GM18519 (cell line): ENCODE results near the gene ETV4.

Experiments used
- ATAC-seq: cut with Tn5 transposase; IDR thresholded peaks from one replicate; pipeline ENCODE4 v1.9.1; 2021; ENCODE audit warnings: mild to moderate bottlenecking, moderate library complexity; ENCODE audit not compliant: unreplicated experiment, low FRiP score

Gene ETV4

GRCh38 chr17:43573579-43574321 is 27.6 kb upstream of the ETV4 start:
- no peak for ATAC-seq

- no peak for ATAC-seq
These were observed 26.3 kb upstream of the ETV4 start for GRCh38 chr17:43572368-43572980.

DNA sequence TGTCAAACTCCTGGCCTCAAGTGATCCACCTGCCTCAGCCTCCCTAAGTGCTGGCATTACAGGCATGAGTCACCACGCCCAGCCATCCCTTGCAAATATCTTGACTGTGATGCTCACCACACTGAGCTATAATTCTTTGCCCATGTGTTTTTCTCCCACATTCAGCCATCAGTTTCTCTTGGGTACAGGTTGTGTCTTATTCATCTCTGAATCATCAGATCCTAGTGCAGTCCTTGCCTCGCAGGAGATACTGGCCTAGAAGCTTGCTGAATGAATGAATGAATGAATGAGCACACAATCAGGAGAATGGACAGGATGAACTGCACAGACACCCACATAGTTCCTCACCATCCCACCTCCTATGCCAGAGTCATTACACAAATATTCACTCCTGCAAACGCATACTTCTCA is 24.4 kb upstream of the ETV4 start:
- ATAC-seq, result no peak

DNA sequence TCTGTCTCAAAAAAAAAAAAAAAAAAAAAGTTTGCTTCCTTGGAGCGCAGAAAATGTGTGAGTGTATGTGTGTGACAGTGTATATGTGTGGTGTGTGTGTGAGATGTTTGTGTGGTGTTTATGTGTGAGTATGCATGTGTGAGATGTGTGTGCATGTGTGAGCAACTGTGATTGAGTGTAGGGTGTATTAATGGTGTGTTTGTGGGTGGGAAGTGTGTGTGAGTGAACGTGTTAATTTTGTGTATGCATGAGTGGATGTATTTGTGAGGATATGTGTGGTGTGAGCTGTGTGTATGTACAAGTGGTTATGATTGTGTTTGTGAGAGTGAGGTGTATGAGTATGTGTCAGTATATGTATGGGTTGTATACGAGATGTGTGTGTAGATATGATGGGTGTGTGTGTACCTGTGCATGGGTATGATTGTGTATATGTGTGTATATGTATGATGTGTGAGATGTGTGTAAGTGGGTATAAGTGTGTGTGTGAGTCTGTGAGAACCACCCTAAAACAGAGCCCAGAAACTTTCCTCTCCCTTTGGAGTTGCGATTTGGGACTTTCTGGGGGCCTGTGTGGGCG is 22.5 kb upstream of the ETV4 start:
- no peak for ATAC-seq

DNA sequence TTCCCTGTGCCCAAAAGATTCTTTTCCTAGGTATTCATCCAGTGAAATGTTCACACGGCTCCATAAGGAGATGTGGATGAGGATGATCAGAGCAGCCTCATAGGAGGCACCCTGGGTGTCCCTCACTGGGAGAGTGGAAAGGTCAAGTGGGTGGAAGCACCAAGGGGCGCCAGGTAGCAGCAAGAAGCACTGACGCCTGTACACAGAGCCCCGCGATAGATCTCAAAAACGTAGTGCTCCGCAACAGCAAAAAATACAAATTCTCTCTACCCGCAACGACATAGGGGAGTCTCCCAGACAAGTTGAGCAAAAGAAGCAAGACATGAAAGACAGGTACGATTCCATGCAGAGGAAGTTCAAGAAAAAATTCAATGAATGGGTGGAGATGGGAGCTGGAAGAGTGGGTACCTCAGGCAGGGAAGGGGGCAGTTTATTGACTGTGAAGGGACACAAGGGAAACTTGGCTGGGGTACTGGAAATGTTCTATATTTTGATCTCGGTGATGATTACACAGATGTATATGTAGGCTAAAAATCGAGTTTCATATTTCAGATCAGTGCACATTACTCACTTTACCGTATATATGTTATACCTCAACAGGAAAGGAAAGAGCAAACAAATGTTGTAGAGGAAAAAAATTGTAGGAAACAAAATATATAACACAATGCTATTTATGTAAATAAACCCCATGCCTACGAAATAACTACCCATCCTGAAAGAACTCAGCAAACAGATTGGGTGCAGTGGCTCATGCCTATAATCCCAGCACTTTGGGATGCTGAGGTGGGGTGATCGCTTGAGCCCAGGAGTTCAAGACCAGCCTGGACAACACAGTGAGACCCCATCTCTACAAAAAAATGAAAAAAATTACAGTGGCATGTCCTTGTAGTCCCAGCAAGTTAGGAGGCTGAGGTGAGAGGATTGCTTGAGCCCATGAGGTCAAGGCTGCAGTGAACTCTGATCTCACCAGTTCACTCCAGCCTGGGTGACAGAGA is 17.8 kb upstream of the ETV4 start:
- no peak for ATAC-seq

GRCh38 chr17:43562679-43563599 is 16.8 kb upstream of the ETV4 start:
- no peak for ATAC-seq

- no peak for ATAC-seq
These were observed 14.6 kb upstream of the ETV4 start for GRCh38 chr17:43560461-43561427.

DNA sequence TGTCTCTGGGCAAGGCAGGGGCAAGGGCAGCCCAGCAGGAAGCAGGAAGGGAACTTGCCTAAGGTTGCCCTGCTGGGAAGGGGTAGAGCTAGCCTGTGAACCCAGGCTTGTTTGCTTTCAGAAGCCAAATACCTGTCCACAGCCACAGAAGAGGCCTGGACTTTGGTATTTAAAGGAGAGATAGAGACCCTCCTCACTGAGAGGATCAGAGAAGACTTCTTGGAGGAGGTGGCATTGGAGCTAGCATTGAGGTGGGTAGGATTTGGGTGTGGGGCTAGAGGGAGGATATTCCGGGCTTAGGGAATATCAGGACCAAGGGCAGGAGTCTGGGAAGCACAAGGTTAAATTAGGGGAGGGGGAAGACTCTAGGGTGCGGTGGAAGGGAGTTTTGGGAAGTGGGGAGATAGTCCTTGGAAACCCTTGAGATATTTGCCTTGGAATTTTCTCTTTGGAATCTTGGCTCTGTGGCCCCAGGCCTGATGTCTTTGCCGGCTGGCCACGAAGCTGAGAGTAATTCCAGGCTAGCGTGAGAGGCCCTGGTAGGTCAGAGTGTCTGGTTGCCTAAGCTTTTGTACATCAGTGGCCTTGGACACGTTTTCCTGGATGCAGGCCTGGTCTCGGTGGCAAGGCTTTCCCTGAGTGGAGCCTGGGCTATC is 13.1 kb upstream of the ETV4 start:
- no peak for ATAC-seq

DNA sequence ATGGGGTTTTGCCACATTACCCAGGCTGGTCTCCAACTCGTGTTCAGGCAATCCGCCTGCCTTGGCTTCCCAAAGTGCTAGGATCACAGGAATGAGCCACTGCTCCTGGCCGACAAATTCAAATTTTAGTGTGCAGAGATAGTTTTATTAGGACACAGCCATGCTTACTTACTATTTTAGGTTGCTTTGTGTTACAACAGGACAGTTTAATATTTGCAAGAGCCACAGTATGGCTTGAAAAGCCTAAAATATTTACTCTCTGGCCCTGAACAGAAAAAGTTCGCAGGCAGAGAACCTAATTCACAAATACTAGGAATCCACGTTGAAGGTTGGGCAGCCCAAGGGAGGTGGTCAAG is 12.6 kb upstream of the ETV4 start:
- no peak for ATAC-seq

DNA sequence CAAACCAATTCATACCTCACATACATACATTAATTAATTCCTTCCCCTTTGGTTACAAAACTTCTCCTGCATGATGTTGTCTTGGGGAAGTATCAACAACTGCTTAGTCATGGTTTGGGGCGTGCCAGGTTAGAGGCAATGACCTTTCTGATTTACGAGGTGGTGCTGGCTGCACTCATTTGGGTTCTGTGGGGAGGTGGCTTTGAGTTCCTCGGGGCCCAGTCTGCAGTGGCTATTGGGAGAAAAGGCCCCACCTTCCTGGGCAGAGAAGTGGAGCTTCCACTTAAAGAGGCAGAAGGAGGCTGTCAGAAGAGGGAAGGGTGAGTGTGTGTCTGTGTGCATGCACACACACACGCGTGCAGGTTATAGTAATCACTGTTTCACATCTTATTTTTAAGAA is 10.2 kb upstream of the ETV4 start:
- ATAC-seq, result no peak

DNA sequence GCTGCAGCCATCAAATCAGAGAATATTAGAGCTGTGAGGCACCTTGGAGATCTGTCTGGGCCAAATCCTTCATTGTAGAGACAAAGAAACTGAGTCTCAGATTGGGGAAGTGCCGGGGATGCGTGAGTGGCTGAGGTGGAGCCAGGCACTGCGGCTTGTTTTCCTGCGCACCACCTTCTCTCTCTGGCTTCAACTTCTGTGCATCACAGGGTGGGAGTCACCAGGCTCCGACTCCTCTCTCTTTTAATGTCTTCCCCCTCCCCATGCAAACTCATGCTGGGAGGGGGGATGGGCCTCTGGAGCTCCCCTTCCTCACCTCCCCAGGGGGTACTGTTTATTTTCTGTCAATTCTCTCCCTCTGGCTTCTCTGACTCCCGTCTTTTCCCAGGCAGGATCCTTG is 8.7 kb upstream of the ETV4 start:
- ATAC-seq, result no peak

- ATAC-seq, result no peak
These were observed 7.4 kb upstream of the ETV4 start for GRCh38 chr17:43553573-43553972.

- no peak for ATAC-seq
These were observed 6.2 kb upstream of the ETV4 start for GRCh38 chr17:43552229-43552837.

DNA sequence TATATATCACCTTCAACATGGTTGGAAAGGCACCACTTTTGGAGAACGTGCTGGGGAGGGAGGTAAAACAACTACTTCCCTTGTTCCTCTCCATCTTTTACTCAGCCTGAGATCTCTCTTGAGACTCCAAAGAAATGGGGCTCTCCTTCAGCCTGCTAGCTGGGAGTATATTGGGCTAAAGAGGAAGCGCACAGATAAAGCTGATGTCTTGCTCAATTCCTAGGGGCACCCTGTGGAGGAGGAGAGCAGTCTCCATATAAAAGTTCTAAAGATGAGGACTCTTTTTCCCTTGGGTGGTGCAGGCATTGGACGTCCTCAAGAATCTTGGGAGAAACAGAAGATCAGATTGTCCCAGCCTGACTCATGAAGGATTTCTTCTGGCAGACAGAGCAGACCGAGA is 4.6 kb upstream of the ETV4 start:
- no peak for ATAC-seq

DNA sequence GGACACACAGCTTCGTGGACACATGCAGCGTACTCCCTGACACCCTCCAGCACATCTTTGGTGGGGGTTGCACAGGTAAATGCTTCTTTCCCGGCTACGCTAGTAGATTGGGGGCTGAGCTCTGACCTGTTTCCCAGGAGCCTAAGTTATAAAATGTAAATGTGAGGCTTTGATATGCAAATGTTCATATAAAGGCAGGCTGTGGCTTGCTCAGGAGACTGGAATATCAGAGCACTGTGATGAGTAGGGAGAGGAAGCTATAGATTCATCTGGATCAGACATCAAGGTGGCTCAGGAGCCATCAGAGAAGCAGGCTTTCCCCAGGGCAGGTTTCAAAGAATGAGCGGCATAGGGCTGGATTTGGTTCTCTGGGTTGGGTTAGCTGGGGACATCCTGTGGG is 3.4 kb upstream of the ETV4 start:
- no peak for ATAC-seq

- no peak for ATAC-seq
These were observed 2.7 kb upstream of the ETV4 start for GRCh38 chr17:43548689-43549379.

- no peak for ATAC-seq
These were observed 1.6 kb upstream of the ETV4 start for GRCh38 chr17:43547659-43548256.
